Muscle layer of colon (tissue), 2 donors: Measurements from ENCODE around the gene SMPD1.
A peak's percentile ranks its signal among the peaks of the same experiment; 100 is the strongest.

Experiments used
- H3K27ac ChIP-seq: one replicate; pipeline ENCODE4 v1.7.0; 2013; ENCODE audit warnings: low read depth, mild to moderate bottlenecking, low read length, moderate library complexity
- H3K27me3 ChIP-seq, 2 donors: one replicate each; pipeline ENCODE4 v1.7.0; 2013; ENCODE audit warnings: low read length in 2 of 2, mild to moderate bottlenecking in 2 of 2; ENCODE audit not compliant: insufficient read depth in 2 of 2, control insufficient read depth in 1 of 2
- H3K36me3 ChIP-seq: one replicate; pipeline ENCODE4 v1.7.0; 2013; ENCODE audit warnings: mild to moderate bottlenecking, low read length; ENCODE audit not compliant: insufficient read depth
- H3K4me1 ChIP-seq: one replicate; pipeline ENCODE4 v1.7.0; 2013; ENCODE audit warnings: mild to moderate bottlenecking, low read length; ENCODE audit not compliant: insufficient read depth
- H3K4me3 ChIP-seq, 2 donors: one replicate each; pipeline ENCODE4 v1.7.0; 2013; ENCODE audit warnings: low read length in 2 of 2, low read depth in 1 of 2, mild to moderate bottlenecking in 1 of 2, moderate library complexity in 1 of 2
- H3K9ac ChIP-seq: one replicate; pipeline ENCODE4 v1.7.0; 2013; ENCODE audit warnings: low read length
- H3K9me3 ChIP-seq: one replicate; pipeline ENCODE4 v1.7.0; 2013; ENCODE audit warnings: mild to moderate bottlenecking, low read length
- donor health status: abdominal sarcoma.
- donor health status: Adenocarcinoma of cecum.

SMPD1 gene

GRCh38 chr11:6389905-6390717, at the start of gene SMPD1:
SMPD1 (plus strand) TSS chr11:6390474; CDS start chr11:6390599, 125 bp downstream.
- no peaks in the 10 kb centered on the region for H3K27me3 ChIP-seq
- no peaks in the 10 kb centered on the region for H3K9me3 ChIP-seq
- peak within 1 kb of the TSS; percentile 73 to 97 for H3K4me3 ChIP-seq
- peak within 1 kb of the TSS; percentile 89 for H3K9ac ChIP-seq
- peaks cover 13% of the 10 kb centered on the region for H3K4me1 ChIP-seq
- H3K36me3 ChIP-seq, result peaks cover 2% of the 10 kb centered on the region
- H3K27ac ChIP-seq, result peak within 1 kb of the TSS; percentile 89

- no peaks in the 10 kb centered on the region for H3K9me3 ChIP-seq
- no peak overlapping the region for H3K4me3 ChIP-seq
- H3K27me3 ChIP-seq, result no peaks in the 10 kb centered on the region
- no peak overlapping the region for H3K27ac ChIP-seq
- H3K9ac ChIP-seq, result no peak overlapping the region
- no peaks in the 10 kb centered on the region for H3K4me1 ChIP-seq
- H3K36me3 ChIP-seq, result no peaks in the 10 kb centered on the region
Observed at GRCh38 chr11:6345366-6345765, 44.9 kb upstream of the SMPD1 start.

DNA sequence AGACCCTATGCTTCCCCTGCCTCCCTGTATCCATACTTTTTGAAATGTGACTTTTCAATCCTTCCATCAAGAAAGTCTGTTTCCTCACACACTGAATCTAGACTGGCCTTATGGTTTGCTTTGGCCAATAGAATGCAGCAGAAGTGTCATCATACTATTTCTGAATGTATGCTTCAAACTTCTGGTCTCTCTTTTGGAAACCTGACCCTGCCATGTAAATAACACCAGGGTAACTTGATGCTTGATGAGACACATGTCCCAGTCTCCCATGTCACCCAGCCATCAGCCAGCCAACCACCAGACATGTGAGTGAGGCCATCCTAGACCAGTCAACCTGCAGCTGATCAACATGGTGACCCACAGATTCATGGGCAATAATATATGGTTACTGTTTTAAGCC, 40.2 kb upstream of the SMPD1 start:
- Histone ChIP-seq H3K4me3 (no peak overlapping the region), H3K9ac (no peak overlapping the region), H3K27ac (no peak overlapping the region), H3K9me3 (no peaks in the 10 kb centered on the region), H3K27me3 (no peaks in the 10 kb centered on the region), H3K36me3 (no peaks in the 10 kb centered on the region), H3K4me1 (no peaks in the 10 kb centered on the region)

GRCh38 chr11:6350486-6350885, 39.8 kb upstream of the SMPD1 start:
- Histone ChIP-seq H3K4me1 (no peaks in the 10 kb centered on the region), H3K4me3 (no peak overlapping the region), H3K27me3 (no peaks in the 10 kb centered on the region), H3K9me3 (no peaks in the 10 kb centered on the region), H3K27ac (no peak overlapping the region), H3K36me3 (no peaks in the 10 kb centered on the region), H3K9ac (no peak overlapping the region)

DNA sequence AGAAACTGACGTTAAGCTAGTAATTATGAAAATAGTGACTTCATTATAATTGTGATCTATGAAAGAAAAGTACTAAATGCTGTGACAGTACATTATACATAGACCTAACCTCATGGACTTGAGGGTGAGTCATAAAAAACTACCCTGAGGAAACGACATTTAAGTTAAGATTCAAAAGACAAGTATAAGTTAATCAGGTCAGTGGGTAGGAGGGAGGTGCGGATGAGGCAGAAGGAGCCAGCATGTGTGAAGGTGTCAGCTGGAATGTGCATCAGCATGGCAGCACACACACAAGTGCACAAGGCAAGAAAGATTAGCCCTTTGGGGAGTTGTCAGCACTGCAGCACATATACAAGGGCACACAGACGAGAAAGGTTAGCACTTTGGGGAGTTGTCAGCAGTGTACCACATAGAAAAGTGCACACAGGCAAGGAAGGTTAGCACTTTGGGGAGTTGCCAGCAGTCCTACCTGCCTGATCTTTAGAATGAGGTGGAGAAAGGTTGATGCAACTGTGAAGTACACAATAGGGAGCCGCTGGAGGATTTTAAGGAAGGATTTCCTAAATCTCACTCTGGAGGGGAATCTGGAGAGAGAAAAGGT, 38.4 kb upstream of the SMPD1 start:
- H3K4me1 ChIP-seq, result peaks cover 9% of the 10 kb centered on the region
- no peak overlapping the region for H3K27ac ChIP-seq
- H3K27me3 ChIP-seq, result no peaks in the 10 kb centered on the region
- no peaks in the 10 kb centered on the region for H3K9me3 ChIP-seq
- H3K4me3 ChIP-seq, result no peak overlapping the region
- no peaks in the 10 kb centered on the region for H3K36me3 ChIP-seq
- no peak overlapping the region for H3K9ac ChIP-seq

GRCh38 chr11:6353367-6353987, 36.8 kb upstream of the SMPD1 start:
- Histone ChIP-seq H3K4me1 (peaks cover 13% of the 10 kb centered on the region), H3K4me3 (no peak overlapping the region), H3K27ac (no peak overlapping the region), H3K27me3 (no peaks in the 10 kb centered on the region), H3K36me3 (no peaks in the 10 kb centered on the region), H3K9ac (no peak overlapping the region), H3K9me3 (no peaks in the 10 kb centered on the region)

- no peak overlapping the region for H3K4me3 ChIP-seq
- no peaks in the 10 kb centered on the region for H3K36me3 ChIP-seq
- H3K9me3 ChIP-seq, result no peaks in the 10 kb centered on the region
- peaks cover 13% of the 10 kb centered on the region for H3K4me1 ChIP-seq
- no peak overlapping the region for H3K27ac ChIP-seq
- no peaks in the 10 kb centered on the region for H3K27me3 ChIP-seq
- H3K9ac ChIP-seq, result no peak overlapping the region
Observed at GRCh38 chr11:6354651-6355485, 35.4 kb upstream of the SMPD1 start.

- no peaks in the 10 kb centered on the region for H3K9me3 ChIP-seq
- H3K9ac ChIP-seq, result no peak overlapping the region
- no peak overlapping the region for H3K4me3 ChIP-seq
- H3K36me3 ChIP-seq, result no peaks in the 10 kb centered on the region
- peak overlapping the region; percentile 29 for H3K27ac ChIP-seq
- peaks cover 13% of the 10 kb centered on the region for H3K4me1 ChIP-seq
- H3K27me3 ChIP-seq, result no peaks in the 10 kb centered on the region
Observed at GRCh38 chr11:6356503-6357055, 33.7 kb upstream of the SMPD1 start.

GRCh38 chr11:6357222-6357621, 33.1 kb upstream of the SMPD1 start:
- no peaks in the 10 kb centered on the region for H3K27me3 ChIP-seq
- no peak overlapping the region for H3K9ac ChIP-seq
- H3K4me1 ChIP-seq, result peaks cover 13% of the 10 kb centered on the region
- H3K4me3 ChIP-seq, result no peak overlapping the region
- no peaks in the 10 kb centered on the region for H3K36me3 ChIP-seq
- no peaks in the 10 kb centered on the region for H3K9me3 ChIP-seq
- H3K27ac ChIP-seq, result no peak overlapping the region

DNA sequence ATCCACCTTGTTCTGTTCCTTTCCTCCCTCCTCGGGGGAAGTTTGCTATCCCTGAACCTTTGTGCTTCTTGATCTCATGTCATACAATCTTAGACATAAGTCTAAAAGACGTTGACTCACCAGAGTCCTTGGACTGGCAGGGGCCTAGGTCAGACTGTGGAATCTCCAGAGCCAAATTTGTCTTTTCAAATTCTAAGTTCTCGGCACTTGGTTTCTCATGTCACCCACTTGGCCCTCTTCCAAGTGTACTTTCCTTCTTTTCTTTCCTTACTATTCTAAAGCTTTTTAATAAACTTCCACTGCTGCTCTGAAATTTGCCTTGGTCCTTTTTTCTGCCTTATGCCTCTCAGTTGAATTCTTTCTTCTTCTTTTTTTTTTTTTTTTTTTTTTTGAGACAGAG, 30.1 kb upstream of the SMPD1 start:
- no peak overlapping the region for H3K4me3 ChIP-seq
- peaks cover 13% of the 10 kb centered on the region for H3K4me1 ChIP-seq
- H3K9me3 ChIP-seq, result no peaks in the 10 kb centered on the region
- H3K36me3 ChIP-seq, result no peaks in the 10 kb centered on the region
- no peak overlapping the region for H3K27ac ChIP-seq
- H3K9ac ChIP-seq, result no peak overlapping the region
- H3K27me3 ChIP-seq, result no peaks in the 10 kb centered on the region
